Erythroblast (primary cell): ENCODE results near the gene NSUN7.

Experiments
- GATA1 ChIP-seq: IDR thresholded peaks from 2 replicates; pipeline ENCODE4 v1.6.1; 2011; ENCODE audit warnings: low read depth, mild to moderate bottlenecking, control low read depth, low read length, moderate library complexity
- POLR2A ChIP-seq: IDR thresholded peaks from 2 replicates; pipeline ENCODE4 v1.6.1; 2011; ENCODE audit warnings: mild to moderate bottlenecking, low read length

GRCh38 chr4:40737879-40738278, 11.9 kb upstream of the NSUN7 start:
- TF ChIP-seq POLR2A (no peak), GATA1 (no peak)
